Measurements from ENCODE around the gene S100A8. TPM values are rescaled to one million over a fixed set of nuclear protein-coding genes. Genes with fewer than 3 reads are reported as not detected.
"Not testable (repeated sequence)": the region's sequence is repeated elsewhere in the genome, so short reads cannot be mapped to it uniquely, and the experiment has no call there.

S100A8 gene
- total RNA-seq, 1 donor from 2014 or later = 40.7 TPM

- ATAC-seq = peak; percentile 25
- DNase-seq = no peak
- intact Hi-C loops (cut with micrococcal nuclease) = loop anchor here (2.0 kb wide), 1 partner anchor 141 kb away; no protein-coding TSS in a partner anchor
These were observed 37.5 kb downstream of the S100A8 start for GRCh38 chr1:153353226-153353947.

- ATAC-seq (peak; percentile 84), DNase-seq (peak; percentile 75)
- intact Hi-C loops (cut with micrococcal nuclease) = loop anchor here (2.0 kb wide), 1 partner anchor 142 kb away; no protein-coding TSS in a partner anchor
These were observed 38.4 kb downstream of the S100A8 start for GRCh38 chr1:153352523-153352922.

- intact Hi-C loops (cut with micrococcal nuclease) = no loop called here
- no peak for ATAC-seq
- DNase-seq = no peak
These were observed 40.4 kb downstream of the S100A8 start for GRCh38 chr1:153350321-153350957.

GRCh38 chr1:153349363-153350320 lies 41.2 kb downstream of the S100A8 start:
- intact Hi-C loops (cut with micrococcal nuclease) = no loop called here

GRCh38 chr1:153348511-153349362 lies 42.1 kb downstream of the S100A8 start, which contains the start of gene PGLYRP4:
TSS of gene PGLYRP4 (minus strand) at chr1:153348841. CDS start at chr1:153347932, 909 bp downstream.
- no peak for DNase-seq
- intact Hi-C loops (cut with micrococcal nuclease) = no loop called here
- no peak for ATAC-seq

More at GRCh38 chr1:153349363-153350320, 41.2 kb downstream of the S100A8 start:
- DNase-seq = no peak
- no peak for ATAC-seq

GRCh38 chr1:153347856-153348255 lies 43.0 kb downstream of the S100A8 start:
- intact Hi-C loops (cut with micrococcal nuclease) = no loop called here
- ATAC-seq = no peak
- DNase-seq = no peak

- intact Hi-C loops (cut with micrococcal nuclease); DNase-seq; ATAC-seq: not testable (repeated sequence)
These were observed 43.8 kb downstream of the S100A8 start for GRCh38 chr1:153347049-153347448.

GRCh38 chr1:153346077-153346723 lies 44.7 kb downstream of the S100A8 start:
- intact Hi-C loops (cut with micrococcal nuclease) = no loop called here
- ATAC-seq (no peak), DNase-seq (no peak)

- no peak for DNase-seq
- no peak for ATAC-seq
- intact Hi-C loops (cut with micrococcal nuclease) = no loop called here
These were observed 45.4 kb downstream of the S100A8 start for GRCh38 chr1:153345187-153346076.

GRCh38 chr1:153344718-153345025 lies 46.2 kb downstream of the S100A8 start:
- intact Hi-C loops (cut with micrococcal nuclease) = no loop called here
- DNase-seq = no peak
- ATAC-seq = no peak

GRCh38 chr1:153343811-153344717 lies 46.8 kb downstream of the S100A8 start:
- no peak for DNase-seq
- intact Hi-C loops (cut with micrococcal nuclease) = no loop called here
- no peak for ATAC-seq

- DNase-seq (no peak), ATAC-seq (no peak)
- intact Hi-C loops (cut with micrococcal nuclease) = no loop called here
These were observed 47.7 kb downstream of the S100A8 start for GRCh38 chr1:153343040-153343681.

GRCh38 chr1:153342178-153342577 lies 48.7 kb downstream of the S100A8 start:
- ATAC-seq (no peak), DNase-seq (no peak)
- intact Hi-C loops (cut with micrococcal nuclease) = no loop called here

- DNase-seq (no peak), ATAC-seq (no peak)
These were observed 49.4 kb downstream of the S100A8 start for GRCh38 chr1:153341431-153341934.

GRCh38 chr1:153340356-153340755 lies 50.5 kb downstream of the S100A8 start:
- no peak for ATAC-seq
- intact Hi-C loops (cut with micrococcal nuclease) = no loop called here
- DNase-seq = no peak

More at GRCh38 chr1:153341431-153341934, 49.4 kb downstream of the S100A8 start:
- intact Hi-C loops (cut with micrococcal nuclease) = no loop called here

Data from left ventricle myocardium superior (tissue), 1 donor.